GM21360 (cell line): ENCODE data around the gene PRKCB.
"Not testable (repeated sequence)": the region's sequence is repeated elsewhere in the genome, so short reads cannot be mapped to it uniquely, and the experiment has no call there.

ENCODE experiments used
- ATAC-seq: cut with Tn5 transposase; IDR thresholded peaks from one replicate; pipeline ENCODE4 v1.9.1; 2021; ENCODE audit warnings: mild to moderate bottlenecking, moderate library complexity; ENCODE audit not compliant: unreplicated experiment

Gene PRKCB

DNA sequence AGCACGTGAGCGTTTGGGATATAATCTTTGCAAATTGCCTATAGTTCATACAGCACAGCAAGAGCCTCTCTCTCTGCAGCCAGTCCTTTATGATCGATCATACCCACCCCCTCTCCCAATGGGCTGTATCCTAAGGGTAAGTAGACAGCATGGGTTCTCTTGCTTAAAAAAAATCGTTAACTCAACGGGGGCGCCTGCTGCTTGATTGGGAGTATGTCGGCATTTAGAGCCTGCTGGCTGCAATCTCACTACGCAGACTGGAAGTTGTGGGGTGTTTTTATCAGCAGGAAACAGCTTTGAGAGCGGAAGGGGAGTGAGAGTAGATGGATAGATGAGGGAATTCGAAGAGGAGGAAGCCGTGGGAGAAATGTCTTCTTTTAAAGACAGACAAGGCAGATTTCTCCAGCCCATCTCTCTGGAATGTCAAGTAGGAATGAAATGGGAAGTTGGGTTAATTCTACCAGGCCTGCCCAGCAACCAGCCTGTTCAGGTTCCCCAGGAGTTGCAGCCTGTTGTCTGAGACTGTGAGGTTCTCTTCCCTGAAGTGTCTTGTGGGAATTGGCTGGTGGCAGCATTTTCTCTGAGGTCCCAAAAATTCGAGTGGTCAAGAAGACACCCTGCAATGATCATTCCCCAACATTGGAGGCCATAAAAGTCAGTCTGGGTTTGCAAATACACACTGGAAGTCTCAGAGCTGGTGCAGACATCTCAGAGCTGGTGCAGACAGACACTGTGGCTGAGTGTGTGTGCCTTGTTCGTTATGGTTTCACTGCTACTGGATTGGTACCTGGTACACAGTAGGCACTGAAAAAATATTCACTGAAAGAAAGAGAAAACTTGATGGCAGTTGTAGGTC, 65.6 kb downstream of the PRKCB start:
- no peak for ATAC-seq

DNA sequence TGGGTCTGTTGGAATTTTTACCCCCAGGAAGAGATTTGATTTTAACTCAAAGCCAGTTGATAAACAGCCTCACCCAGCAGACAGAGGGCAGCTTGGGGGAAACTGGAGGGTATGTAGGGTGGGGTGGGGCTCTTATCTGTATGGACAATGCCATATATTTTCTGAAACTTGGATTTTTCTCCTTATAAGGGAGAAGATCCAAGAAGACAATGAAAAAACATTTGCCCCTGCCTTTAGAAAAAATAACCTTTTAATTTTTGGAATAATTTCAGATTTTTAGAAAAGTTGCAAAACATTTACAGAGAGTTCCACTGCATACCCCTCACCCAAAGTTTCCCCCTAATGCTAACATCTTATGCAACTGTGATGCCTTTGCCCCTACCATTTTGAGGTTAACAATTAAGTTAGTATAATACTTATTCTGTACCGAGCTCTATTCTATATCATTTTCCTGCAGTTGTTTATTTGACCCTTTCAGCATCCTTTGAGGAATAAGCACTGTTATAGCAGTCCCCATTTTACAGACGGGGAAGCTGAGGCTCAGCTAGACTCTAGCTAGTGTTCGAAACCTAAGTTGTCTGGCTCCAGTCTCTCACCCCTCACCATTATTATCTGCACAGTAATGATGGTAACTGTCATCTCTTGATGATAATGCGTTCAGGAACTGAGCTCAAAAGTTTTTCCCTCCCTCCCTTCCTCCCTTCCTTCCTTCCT, 66.4 kb downstream of the PRKCB start:
- ATAC-seq: no peak

DNA sequence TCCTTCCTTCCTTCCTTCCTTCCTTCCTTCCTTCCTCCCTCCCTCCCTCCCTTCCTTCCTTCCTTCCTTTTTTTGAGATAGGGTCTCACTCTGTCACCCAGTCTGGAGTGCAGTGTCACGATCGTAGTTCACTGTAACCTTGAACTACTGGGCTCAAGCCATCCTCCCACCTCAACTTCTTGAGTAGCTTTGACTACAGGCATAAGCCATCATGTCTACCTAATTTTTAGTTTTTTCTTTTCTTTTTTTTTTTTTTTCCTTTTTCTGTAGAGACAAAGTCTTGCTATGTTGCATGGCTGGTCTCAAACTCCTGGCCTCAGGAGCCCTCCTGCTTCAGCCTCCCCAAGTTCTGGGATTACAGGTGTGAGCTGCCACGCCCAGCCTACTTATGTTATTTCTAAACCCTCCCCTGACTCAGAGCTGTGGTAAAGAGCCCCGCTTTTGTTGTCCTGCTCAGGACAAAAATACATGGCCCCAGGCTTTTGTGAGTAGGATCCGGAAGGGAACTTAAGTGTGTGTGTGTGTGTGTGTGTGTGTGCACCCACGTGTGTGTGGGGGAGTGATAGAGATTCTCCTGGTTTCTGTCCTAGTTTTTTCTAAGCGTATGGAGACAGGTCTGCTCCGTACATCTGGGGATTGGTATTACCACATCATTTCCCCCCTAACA, 67.1 kb downstream of the PRKCB start:
- no peak for ATAC-seq

DNA sequence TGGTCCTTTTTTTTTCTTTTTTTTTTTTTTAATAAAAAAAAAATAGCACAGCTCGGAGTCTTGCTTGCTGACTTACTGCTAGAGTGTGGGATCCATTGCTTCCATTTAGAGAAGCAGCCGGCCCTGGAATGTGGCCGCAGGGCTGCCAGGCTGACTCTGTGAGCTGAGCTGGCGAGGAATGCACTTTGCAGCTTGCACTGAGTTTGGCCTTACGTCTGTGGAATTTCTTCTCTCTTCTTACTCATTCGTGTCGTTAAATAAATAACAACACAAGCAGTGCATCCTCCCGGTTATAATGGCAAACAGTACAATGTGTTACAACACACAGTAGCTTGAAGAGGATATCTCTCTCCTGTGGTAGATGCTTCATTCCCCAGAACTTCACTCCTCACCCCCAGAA, 69.2 kb downstream of the PRKCB start:
- no peak for ATAC-seq

DNA sequence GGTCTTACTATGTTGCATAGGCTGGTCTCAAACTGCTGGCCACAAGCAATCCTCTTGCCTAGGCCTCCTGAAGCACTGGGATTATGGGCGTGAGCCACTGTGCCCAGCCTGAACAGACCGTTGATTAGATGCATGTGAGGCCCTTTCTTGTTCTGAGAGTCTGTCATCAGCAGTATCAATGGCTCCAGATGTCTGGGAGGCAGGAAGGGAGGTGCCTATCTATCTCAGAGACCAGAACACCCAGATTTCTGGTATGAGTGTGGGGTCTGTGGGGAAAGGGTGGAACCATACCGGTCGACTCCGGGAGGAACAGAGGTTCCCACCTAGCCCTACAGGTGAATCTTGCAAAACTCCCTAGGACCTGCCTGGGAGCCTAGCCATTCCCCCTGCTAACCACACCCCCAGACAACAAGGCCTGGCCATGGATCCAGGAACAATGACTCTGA, 71.7 kb downstream of the PRKCB start:
- no peak for ATAC-seq

DNA sequence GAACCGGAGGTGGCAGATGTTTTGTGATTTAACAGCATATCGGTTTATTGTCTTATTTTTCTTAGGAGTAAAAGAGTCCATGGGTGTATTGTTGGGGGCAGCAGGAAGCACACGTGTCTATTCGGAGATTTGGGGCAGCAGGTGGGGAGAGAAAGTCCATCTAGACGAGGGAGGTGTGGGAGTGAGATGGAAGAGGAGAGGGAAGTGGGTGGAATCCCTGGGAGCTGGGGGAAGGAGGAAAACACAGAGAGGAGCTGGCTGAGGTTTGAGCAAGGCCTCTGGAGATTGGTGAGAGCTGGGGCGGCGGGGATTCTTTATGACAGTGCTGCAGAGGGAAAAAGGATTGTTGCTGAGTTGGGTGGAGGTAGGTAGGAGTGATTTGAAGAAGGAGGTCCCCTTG, 72.1 kb downstream of the PRKCB start:
- no peak for ATAC-seq

DNA sequence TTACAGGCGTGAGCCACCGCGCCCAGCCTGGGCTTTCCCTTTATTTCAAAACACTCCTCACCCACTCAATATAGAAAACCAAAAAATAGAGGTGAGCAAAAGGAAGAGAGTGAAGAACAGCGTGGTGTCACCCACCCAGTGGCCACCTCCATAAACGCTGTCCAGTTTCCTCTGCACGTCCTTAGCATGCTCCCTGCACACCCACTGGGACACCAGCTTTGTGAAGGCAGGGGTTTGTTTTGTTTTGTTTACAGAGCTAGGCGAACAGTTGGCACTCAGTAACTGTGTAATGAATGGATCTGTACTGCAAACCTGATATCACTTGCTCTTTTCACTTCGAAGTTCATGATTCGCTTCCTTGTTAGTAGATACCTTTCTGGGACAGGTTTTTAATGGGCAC, 73.0 kb downstream of the PRKCB start:
- ATAC-seq: no peak

DNA sequence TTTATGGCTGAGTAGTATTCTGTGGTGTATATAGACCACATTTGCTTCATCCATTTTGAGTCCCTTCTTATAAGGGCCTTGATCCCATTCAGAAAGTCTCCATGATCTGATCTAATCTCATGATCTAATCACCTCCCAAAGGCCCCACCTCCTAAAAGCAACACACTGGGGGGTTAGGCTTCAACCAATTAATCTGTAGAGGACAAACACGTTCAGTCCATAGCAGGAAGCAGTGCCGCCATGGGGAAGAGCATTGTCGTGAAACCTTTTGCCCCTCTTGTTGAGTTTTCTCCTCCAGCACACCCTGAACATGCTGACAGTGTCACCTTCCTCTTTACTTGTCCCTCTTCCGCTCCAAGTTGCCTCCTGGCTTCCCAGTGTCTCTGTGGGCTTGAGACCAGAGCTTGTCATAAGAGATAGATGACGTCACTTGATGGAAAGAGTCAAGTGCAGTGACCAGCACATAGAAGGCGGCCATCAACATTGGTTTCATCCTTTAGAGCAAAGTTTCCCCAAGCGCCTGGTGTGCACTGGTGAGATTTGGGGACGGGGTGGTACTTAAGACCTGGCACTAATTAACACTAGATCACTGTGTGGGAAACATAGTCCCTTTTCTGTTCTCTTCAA, 74.1 kb downstream of the PRKCB start:
- no peak for ATAC-seq

DNA sequence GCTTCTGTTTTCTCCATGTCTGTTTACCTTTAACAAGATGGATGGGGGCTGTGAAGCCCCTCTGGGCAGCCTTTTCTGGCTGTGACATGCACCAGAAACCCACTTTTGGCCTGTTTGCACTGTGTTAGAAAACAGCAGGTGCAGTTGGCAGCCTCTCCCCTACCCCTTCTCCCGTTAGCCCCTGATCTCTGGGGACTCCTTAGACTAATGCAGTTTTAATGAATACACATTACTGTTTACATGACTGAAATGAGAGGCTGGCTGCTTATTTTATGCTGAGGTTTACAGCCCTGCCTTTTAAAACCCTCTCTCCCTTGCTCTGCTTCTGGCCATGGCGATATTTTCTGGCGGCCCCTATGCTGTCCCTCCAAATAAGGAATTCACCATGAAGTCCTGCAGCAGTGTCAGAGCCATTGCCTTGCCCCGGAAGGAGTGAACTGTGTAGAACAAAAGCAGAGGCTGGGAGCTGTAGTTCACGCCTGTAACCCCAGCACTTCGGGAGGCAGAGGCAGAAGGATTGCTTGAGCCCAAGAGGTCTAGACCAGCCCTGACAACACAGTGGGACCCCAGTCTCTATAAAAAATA, 79.3 kb downstream of the PRKCB start:
- no peak for ATAC-seq

DNA sequence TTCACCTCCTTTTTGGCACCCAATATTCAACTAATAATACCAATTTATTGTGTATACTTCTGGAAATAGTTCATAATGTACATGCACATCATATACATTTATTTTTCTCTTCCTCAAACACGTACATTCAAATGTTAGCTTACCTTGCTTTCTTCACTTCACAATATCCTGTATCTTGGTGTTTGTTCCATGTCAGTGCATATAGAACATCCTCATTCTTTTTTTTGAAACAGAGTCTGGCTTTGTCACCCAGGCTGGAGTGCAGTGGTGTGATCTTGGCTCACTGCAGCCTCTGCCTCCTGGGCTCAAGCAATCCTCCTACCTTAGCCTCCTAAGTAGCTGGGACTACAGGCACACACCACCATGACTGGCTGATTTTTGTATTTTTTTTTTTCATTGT, 80.8 kb downstream of the PRKCB start:
- ATAC-seq: not testable (repeated sequence)

DNA sequence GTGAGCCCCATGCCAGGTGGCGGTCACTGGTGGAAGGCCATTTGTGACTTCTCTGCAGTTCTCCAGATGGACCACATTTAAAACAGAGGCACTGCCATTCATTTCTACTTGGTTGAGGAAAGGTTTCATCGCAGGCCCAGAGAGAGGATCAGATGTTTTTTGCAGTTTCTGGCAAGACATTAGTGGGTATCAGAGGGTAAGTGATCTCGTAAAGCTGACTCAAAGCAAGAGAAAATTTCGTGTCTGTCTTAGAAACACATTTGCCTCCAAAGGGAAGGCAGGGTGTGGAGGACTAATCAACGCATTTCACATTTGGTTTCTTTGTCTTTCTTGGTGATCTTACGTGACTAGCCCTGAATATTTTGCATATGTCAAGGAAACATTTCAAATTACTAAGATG, 81.8 kb downstream of the PRKCB start:
- no peak for ATAC-seq

DNA sequence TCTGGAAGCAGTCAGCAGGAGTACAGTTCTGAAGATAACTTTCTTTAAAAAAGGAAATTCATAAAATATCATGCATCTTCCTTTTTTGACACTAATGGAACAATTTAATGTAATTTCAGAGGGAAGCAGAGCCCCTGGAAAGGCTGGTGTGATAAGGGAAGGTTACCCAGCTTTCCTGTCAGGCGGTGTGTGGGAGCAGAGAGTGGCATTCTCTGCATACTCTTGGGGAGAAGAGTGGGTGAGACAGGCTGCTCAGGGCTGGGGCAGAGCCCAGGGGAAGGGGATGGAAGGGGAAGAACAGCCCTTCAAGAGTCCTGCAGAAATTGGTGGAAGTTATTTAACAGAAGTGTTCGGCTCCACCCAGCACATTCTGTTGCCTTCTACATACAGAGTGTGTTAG, 84.7 kb downstream of the PRKCB start:
- no peak for ATAC-seq

DNA sequence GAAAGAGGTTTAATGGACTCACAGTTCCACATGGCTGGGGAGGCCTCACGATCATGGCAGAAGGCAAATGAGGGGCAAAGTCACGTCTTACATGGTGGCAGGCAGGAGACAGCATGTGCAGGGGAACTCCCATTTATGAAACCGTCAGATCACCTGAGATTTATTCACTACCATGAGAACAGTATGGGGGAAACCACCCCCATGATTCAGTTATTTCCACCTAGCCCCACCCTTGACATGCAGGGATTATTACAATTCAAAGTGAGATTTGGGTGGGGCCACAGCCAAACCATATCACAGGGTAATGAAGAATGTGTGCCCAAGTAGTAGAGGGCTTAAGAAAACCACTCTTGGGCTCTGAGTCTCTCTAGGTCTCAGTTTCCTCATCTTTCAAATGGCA, 85.1 kb downstream of the PRKCB start:
- no peak for ATAC-seq

DNA sequence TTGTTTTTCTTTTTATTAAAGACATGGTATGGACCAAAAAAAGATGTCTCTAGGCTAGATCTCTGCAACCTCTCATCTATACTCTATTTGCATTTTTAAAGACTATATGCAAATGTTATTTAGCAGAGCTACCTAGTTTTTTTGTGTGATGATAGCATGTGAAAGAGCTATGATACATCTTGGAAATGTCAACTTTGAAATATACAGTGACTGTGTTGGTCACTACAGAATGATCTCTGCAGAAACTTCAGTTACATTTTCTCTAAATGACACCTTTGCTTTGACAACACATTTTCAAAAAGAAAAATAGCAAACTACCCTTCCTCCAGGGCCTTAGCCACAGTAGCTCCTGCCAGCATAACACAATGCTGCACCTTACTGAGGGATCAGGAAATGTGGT, 86.6 kb downstream of the PRKCB start:
- ATAC-seq: no peak

DNA sequence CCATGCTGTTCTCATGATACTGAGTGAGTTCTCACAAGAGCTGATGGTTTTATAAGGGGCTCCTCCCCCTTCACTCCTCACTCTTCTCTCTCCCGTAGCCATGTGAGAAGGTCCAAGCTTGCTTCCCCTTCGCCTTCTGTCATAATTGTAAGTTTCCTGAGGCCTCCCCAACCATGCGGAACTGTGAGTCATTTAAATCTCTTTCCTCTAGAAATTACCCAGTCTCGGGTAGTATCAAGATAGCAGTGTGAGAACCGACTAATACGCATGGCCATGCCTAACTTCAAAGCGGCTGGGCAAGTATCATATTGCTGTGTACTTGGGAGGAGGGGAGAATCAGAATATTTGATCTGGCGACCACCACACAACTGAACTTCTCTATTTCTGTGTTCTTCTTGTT, 88.3 kb downstream of the PRKCB start:
- ATAC-seq: peak; percentile 77

DNA sequence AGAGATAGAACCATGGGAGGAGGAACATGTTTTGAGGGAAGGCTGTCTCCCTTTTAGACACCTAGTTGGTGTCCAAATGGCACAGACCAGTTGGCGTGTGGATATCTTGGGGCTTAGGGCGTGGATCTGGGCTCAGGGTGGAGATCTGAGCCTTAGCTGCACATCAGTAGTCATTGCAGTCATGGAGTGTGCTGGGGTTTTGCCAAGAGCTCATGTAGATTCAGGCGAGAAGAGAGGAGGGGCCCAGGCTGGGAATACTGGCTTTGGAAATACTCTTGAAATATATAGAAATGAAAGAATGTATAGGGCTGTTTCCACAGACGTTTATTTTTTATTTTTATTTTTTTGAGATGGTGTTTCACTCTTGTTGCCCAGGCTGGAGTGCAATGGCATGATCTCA, 92.0 kb downstream of the PRKCB start:
- no peak for ATAC-seq

DNA sequence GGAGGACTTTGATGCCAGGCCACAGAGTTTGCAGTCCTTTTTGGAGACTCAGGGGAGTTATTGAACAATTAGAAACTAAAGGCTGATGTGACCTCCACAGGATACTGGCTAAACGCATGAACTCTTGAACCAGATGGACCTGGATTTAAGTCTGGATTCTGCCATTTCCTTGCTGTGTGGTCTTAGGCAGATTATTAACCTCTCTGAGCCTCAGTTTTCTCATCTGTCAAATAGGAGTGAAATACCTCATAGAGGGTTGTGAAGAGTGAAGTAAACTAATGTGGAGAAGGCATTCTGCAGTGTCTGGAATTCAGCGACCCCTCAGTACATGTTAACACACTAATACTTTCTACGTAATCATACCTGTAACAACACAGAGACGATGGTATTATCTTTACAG, 93.5 kb downstream of the PRKCB start:
- ATAC-seq: no peak

DNA sequence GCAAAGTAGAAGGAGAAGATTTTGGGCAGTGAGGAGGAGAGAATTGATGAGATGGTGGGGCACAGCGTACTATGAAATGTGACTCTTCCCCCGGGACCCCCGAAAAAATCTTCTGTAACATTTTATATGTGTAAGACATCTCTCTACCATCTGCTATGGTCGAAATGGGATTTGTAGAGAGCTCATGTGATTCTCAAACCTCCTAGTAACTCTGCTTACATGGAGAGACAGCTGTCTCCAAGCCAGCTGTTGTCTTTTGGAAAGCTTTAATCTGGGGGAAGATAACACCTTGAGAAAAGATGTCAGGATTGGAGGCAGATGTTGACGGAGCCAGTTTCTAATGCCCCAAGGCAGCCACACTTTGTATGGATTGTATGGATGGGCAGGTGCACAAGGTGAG, 94.1 kb downstream of the PRKCB start:
- ATAC-seq: no peak

DNA sequence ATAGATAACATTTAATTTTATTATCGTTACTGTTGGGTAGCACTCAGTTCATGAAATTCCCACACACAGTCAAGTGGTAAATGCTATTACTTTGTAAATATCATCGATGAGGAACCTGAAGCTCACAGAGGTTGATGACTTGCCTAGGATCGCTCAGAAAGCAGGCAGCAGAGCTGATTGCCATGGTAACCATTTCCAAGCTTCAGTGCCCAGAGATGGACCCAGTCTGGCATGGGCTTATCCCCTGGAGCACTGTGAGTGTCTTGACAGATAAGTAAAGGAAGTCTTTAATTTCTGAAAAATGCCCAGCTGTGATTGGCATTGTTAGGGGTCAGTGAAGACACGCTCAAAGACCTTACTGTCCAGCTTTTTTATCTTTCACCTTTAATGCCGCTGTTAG, 95.0 kb downstream of the PRKCB start:
- no peak for ATAC-seq

DNA sequence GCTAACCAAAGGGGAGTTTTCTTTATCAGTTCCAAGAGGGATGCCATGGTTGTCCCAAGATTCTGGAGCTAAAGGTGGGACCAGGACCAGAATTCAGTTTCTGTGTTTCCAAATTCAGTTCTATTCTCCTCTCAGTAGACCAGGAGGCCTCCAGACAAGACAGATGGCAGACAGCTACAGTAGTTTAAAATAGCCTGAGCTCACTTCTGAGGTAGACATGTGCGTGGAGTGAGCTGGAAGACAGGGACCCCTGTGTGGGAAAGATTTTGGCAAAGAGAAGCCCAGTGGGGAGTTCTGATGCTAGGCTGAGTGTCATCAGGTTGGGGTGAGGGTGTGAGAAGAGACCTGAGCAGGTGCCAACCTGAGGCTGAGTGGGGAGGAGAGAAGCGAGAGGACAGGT, 95.4 kb downstream of the PRKCB start:
- no peak for ATAC-seq

DNA sequence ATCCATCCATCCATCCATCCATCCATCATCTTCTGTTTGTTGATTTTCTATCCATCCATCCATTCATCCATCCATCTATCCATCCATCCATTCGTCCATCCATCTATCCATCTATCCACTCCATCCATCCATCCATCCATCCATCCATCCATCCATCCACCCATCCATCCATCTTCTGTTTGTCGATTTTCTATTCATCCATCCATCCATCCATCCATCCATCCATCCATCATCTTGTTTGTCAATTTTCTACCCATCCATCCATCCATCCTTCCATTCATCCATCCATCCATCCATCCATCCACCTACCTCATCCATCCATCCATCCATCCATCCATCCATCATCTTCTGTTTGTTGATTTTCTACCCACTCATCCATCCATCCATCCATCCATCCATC, 97.9 kb downstream of the PRKCB start:
- ATAC-seq: not testable (repeated sequence)
